GM12874 (cell line): Measurements from ENCODE around the gene TMEM178A.

ENCODE experiments used
- CTCF ChIP-seq: IDR thresholded peaks from 2 replicates; pipeline ENCODE4 v1.5.1; 2011; ENCODE audit warnings: low read depth, mild to moderate bottlenecking, control low read depth, low read length, moderate library complexity; ENCODE audit not compliant: insufficient read depth

TMEM178A gene

GRCh38 chr2:39683022-39683699, 17.4 kb downstream of the TMEM178A start:
- TF ChIP-seq CTCF = no peak

GRCh38 chr2:39684464-39684863, 18.7 kb downstream of the TMEM178A start:
- TF ChIP-seq CTCF = no peak

GRCh38 chr2:39685126-39685525, 19.4 kb downstream of the TMEM178A start:
- no peak for TF ChIP-seq CTCF

- no peak for TF ChIP-seq CTCF
Measured at GRCh38 chr2:39686456-39686855, 20.7 kb downstream of the TMEM178A start.

GRCh38 chr2:39688181-39688580, 22.5 kb downstream of the TMEM178A start:
- TF ChIP-seq CTCF = no peak

- no peak for TF ChIP-seq CTCF
Measured at GRCh38 chr2:39689272-39689841, 23.6 kb downstream of the TMEM178A start.

GRCh38 chr2:39689876-39690275, 24.2 kb downstream of the TMEM178A start:
- TF ChIP-seq CTCF = no peak
